ENCODE measurements around the gene SEMA3A.

DNA sequence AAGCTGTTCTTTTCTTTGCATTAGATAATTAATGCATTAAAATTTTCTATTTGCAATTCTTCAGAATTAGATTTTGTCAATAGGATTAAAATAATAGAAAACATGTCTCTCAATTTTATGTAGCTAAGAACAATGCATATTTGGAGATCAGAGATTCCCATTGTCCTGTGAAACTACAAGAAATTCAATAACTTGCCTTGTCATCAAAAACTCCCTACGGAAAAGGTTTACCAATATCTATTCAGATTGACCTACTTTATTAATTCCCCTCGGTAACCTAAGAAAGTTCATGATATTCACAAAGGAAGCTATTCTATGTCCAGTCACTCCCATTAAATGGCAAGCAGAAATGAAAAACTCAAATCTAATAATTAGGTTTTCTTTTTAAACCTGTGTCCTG is 172.6 kb downstream of the SEMA3A start:
- TF ChIP-seq, protein P1, sequence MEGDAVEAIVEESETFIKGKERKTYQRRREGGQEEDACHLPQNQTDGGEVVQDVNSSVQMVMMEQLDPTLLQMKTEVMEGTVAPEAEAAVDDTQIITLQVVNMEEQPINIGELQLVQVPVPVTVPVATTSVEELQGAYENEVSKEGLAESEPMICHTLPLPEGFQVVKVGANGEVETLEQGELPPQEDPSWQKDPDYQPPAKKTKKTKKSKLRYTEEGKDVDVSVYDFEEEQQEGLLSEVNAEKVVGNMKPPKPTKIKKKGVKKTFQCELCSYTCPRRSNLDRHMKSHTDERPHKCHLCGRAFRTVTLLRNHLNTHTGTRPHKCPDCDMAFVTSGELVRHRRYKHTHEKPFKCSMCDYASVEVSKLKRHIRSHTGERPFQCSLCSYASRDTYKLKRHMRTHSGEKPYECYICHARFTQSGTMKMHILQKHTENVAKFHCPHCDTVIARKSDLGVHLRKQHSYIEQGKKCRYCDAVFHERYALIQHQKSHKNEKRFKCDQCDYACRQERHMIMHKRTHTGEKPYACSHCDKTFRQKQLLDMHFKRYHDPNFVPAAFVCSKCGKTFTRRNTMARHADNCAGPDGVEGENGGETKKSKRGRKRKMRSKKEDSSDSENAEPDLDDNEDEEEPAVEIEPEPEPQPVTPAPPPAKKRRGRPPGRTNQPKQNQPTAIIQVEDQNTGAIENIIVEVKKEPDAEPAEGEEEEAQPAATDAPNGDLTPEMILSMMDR (conservative IDR thresholded peaks at IDR 0.05; ENCODE audit: low read depth in 2 of 2), result no peak
- TF ChIP-seq EZH2phosphoT487 (IDR thresholded peaks at IDR 0.05; ENCODE audit: unreplicated experiment) (no peak), JUNB (IDR thresholded peaks at IDR 0.05; ENCODE audit: unreplicated experiment) (no peak)
